NCI-H526 treated with DMSO at 0.1 percent for 48 hours (cell line): ENCODE data around the gene ANKRD45.
A peak's percentile ranks its signal among the peaks of the same experiment; 100 is the strongest.
"Not testable (repeated sequence)": the region's sequence is repeated elsewhere in the genome, so short reads cannot be mapped to it uniquely, and the experiment has no call there.

Experiments
- DNase-seq: peaks from one replicate; lab custom pipeline; 2025; lab: John Stamatoyannopoulos, UW

The ANKRD45 gene

GRCh38 chr1:173642450-173643139 is 27.1 kb downstream of the ANKRD45 start:
- not testable (repeated sequence) for DNase-seq

DNA sequence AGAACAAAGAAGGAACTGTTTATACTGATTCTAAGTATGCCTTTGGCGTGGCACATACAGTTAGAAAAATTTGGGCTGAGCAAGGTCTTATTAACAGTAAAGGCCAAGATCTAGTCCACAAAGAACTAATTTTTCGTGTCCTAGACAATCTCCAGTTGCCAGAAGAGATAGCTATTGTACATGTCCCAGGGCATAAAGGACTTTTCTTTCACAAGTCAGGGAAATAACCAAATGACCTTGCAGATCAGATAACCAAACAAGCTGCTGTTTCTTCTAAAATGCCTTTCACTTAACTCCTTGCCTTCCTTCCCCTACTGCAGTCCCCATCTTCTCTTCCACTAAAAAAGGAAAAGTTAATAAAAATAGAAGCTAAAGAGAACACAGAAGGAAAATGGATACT is 30.5 kb downstream of the ANKRD45 start:
- no peak for DNase-seq

GRCh38 chr1:173638043-173639021 is 31.3 kb downstream of the ANKRD45 start:
- DNase-seq, result no peak

DNA sequence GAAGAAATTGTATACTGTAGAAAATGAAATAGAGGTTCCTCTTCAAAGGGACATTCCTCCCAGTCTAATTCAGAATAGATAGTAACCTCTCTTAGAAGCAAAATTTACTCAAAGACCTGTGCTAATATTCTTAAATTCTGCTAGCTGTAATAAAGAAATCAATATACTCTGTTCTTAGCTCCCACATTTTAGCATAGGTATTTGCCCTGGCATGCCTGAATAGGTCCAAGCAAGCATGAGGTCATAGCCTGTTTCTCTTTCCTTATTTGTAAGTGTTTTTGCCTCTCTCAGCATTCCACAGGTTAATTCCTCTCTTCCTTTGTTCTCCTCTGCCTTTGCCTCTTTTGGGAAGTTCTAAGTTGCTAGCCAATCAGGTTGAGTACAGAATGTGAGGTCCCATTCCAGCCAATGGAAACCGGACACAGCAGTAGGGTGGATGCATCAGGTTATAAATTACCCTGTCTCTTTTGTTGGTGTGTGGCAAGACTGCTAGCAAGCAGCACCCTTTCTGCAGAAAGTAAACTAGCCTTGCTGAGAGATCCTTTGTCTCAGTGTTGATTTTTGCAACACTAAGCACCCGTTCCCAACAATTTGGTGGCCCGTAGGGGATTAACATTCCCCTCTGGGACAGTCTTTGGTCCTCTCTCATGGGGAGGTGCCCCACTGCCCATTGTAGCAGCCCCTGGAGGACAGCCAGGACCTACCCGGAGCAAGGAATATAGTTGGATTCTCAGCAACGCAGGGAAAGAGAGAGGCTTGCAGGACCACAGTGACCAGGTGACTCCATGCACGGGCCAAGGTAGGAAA is 32.2 kb downstream of the ANKRD45 start:
- DNase-seq, result not testable (repeated sequence)

GRCh38 chr1:173635116-173635515 is 34.5 kb downstream of the ANKRD45 start, which contains the start of gene TEX50:
TSS of gene TEX50 (plus strand) at chr1:173635338. CDS start at chr1:173635522, 184 bp downstream.
- no peak for DNase-seq

- DNase-seq, result no peak
These were observed 40.8 kb downstream of the ANKRD45 start for GRCh38 chr1:173628888-173629287.

GRCh38 chr1:173627269-173627668 is 42.4 kb downstream of the ANKRD45 start:
- no peak for DNase-seq

- no peak for DNase-seq
These were observed 52.8 kb downstream of the ANKRD45 start for GRCh38 chr1:173616859-173617258.

- DNase-seq, result not testable (repeated sequence)
These were observed 56.6 kb downstream of the ANKRD45 start for GRCh38 chr1:173613086-173613485.

DNA sequence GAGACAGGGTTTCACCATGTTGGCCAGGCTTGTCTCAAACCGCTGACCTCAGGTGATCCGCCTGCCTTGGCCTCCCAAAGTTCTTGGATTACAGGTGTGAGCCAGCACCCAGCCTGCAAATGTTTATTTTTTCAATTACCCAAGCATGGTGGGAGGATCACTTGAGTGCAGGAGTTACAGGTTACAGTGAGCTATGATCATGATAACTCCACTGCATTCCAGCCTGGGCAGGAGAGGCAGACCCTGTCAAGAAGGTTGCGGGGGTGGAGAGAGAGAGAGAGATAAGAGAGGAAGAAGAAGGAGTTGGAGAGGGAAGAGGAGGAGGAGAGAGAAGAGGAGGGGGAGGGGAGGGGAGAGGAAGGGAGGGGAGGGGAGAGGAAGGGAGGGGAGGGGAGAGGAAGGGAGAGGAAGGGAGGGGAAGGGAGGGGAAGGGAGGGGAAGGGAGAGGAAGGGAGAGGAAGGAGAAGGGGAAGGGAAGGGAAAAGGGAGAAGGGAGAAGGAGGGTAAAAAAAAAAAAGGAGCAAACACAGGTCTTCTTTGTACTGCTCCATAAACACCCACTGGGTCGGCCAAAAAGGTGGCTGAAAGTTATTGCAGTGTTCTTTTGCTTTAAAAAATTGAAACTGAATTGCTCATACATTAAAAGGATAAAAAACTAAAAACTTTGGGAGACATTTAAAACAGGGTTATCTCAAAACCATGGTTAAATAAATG is 61.0 kb downstream of the ANKRD45 start:
- DNase-seq, result no peak

DNA sequence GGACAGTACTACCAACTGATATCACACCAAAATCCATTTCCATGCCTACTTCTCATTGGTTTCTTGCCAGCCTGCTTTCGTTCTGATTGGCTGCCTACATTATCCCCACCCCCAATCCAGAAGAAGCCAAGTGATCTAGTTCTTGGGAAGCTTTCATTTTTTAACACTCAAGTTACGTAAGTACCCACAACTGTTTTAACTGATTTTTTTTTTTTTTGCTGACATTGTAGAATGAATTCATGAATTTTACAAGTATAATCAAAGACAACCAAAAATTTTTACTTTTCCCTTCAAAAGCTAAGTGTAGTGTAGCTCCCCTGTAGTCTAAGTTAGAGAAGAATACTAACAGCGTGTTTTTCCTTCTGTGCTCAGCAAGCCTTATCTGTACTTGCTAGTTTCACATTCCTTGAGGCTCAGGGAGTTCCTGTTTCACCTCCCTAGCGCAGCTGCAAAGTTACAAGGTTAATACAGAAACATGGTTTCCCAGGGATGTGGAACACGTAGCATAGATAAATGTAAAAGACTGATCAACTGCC is 66.5 kb downstream of the ANKRD45 start, which contains the start of gene SLC9C2:
TSS of gene SLC9C2 (minus strand) at position 17 of the 536 bp plus-strand sequence. CDS start 1,296 bp downstream, outside the sequence.
- no peak for DNase-seq

GRCh38 chr1:173601588-173601987 is 68.1 kb downstream of the ANKRD45 start:
- DNase-seq, result no peak

GRCh38 chr1:173596097-173596825 is 73.4 kb downstream of the ANKRD45 start:
- DNase-seq, result no peak

DNA sequence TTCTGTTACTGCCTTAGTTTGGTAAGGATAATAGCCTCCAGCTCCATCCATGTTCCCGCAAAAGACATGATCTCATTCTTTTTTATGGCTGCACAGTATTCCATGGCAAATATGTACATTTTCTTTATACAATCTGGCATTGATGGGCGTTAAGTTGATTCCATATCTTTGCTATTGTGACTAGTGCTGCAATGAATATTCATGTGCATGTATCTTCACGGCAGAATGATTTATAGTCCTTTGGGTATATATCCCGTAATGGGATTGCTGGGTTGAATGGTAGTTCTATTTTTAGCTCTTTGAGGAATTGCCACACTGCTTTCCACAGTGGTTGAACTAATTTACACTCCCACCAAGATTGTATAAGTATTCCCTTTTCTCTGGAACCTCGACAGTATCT is 78.5 kb downstream of the ANKRD45 start:
- DNase-seq, result peak; percentile 50

- no peak for DNase-seq
These were observed 79.1 kb downstream of the ANKRD45 start for GRCh38 chr1:173590557-173590956.

DNA sequence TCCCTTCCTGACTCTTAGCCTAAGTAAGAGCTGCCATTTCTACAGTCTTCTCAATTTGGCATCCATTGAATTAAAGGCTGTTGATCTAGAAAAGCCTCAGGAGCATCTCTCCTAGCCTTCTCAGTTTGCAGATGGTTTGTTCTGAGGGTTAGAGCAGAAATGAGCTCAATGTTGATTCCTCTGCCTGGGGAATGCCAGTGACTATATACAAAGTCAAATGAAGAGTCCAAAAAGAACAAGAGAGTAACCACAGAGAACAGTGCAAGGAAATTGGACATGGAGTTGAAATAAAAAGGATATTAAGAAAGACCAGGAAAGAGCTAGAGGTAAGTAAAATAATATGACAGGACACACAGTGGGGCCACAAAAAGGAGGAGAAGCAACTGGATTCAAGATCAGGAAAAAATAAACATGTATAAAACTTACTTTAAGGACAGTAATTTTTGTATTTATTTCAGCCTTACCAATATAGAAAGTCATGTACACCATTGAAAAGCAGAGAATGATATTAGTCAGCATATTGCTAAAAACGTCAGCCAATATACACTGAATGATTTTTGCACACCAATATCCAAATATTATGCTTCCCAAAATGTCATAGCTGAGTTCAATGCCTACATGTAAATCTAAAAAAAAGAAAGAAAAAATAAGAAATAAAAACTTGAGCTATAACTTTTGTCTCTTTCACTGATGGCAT is 88.1 kb downstream of the ANKRD45 start:
- DNase-seq, result no peak

DNA sequence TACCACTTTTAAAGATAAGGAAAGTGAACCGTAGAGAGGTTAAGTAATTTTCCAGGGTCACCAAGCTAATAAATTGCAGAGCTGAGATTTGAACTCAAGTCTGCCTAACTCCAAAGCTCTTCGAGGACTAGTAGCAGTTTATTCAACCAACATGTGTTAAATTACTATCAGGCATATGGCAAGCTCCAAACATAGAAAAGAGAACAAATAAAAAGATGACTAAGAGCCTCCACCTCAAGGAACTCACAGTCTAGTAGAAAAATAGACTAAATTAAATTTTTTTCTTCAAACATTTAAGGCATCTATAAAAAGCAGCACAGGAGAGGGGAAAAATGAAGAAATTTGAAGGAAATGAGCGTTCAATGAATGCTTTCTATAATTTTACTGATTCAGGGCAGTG is 89.0 kb downstream of the ANKRD45 start:
- DNase-seq, result no peak

GRCh38 chr1:173580071-173580470 is 89.6 kb downstream of the ANKRD45 start:
- DNase-seq, result no peak

- DNase-seq, result no peak
These were observed 96.1 kb downstream of the ANKRD45 start for GRCh38 chr1:173573596-173573995.
